ENCODE measurements around the gene SLC22A23. TPM values are rescaled to one million over a fixed set of nuclear protein-coding genes. Genes with fewer than 3 reads are reported as not detected.

SLC22A23 gene
- total RNA-seq, 1 donor from 2014 or later: 5.7 TPM

- Mint-ChIP-seq H3K4me3 (ENCODE audit: unreplicated experiment) (peak overlapping the region; percentile 74), H3K9me3 (ENCODE audit: unreplicated experiment) (no peaks in the 10 kb centered on the region), H3K4me1 (ENCODE audit: low read depth, unreplicated experiment) (peaks cover 15% of the 10 kb centered on the region), H3K27me3 (ENCODE audit: low read depth, unreplicated experiment) (peaks cover 7% of the 10 kb centered on the region), H3K27ac (ENCODE audit: unreplicated experiment) (no peak overlapping the region), H3K36me3 (ENCODE audit: low read depth, unreplicated experiment) (peaks cover 4% of the 10 kb centered on the region)
- Histone ChIP-seq H3K27ac (ENCODE audit: low read depth, low read length) (no peak overlapping the region), H3K4me1 (ENCODE audit: insufficient read depth, low read length) (peaks cover 11% of the 10 kb centered on the region), H3K9me3 (ENCODE audit: insufficient read depth, low read depth, low read length) (no peaks in the 10 kb centered on the region), H3K4me3 (ENCODE audit: insufficient read depth, low read depth, low read length) (peak overlapping the region; percentile 79), H3K36me3 (ENCODE audit: insufficient read depth, low read length) (no peaks in the 10 kb centered on the region), H4K20me1 (ENCODE audit: insufficient read depth, low read length) (peaks cover 31% of the 10 kb centered on the region), H3K9ac (ENCODE audit: low read length) (no peak overlapping the region), H3K79me2 (ENCODE audit: insufficient read depth, low read length) (peaks cover 43% of the 10 kb centered on the region), H2AFZ (ENCODE audit: low read depth, low read length) (peak overlapping the region; percentile 71), H3K4me2 (ENCODE audit: low read length) (peak overlapping the region; percentile 97), H3K27me3 (ENCODE audit: insufficient read depth, low read length) (no peaks in the 10 kb centered on the region)
- TF ChIP-seq CTCF (IDR thresholded peaks at IDR 0.05; ENCODE audit: insufficient read depth, low read depth, low read length): no peak
- TF ChIP-seq EZH2 (IDR thresholded peaks at IDR 0.05; ENCODE audit: insufficient read depth, low read length): no peak
- FAIRE-seq (no peak), DNase-seq (ENCODE audit: low read depth) (no peak)
Measured at GRCh38 chr6:3258201-3258600, 198.6 kb downstream of the SLC22A23 start.

- Histone ChIP-seq H3K4me2 (ENCODE audit: low read length) (no peak overlapping the region), H3K9ac (ENCODE audit: low read length) (no peak overlapping the region), H3K79me2 (ENCODE audit: insufficient read depth, low read length) (no peaks in the 10 kb centered on the region), H3K27me3 (ENCODE audit: insufficient read depth, low read length) (no peaks in the 10 kb centered on the region), H3K36me3 (ENCODE audit: insufficient read depth, low read length) (no peaks in the 10 kb centered on the region), H3K9me3 (ENCODE audit: insufficient read depth, low read depth, low read length) (no peaks in the 10 kb centered on the region), H3K27ac (ENCODE audit: low read depth, low read length) (no peak overlapping the region), H3K4me1 (ENCODE audit: insufficient read depth, low read length) (peaks cover 3% of the 10 kb centered on the region), H3K4me3 (ENCODE audit: insufficient read depth, low read depth, low read length) (no peak overlapping the region), H2AFZ (ENCODE audit: low read depth, low read length) (no peak overlapping the region), H4K20me1 (ENCODE audit: insufficient read depth, low read length) (no peaks in the 10 kb centered on the region)
- no peak for TF ChIP-seq CTCF (IDR thresholded peaks at IDR 0.05; ENCODE audit: insufficient read depth, low read depth, low read length)
- no peak for TF ChIP-seq EZH2 (IDR thresholded peaks at IDR 0.05; ENCODE audit: insufficient read depth, low read length)
- peaks cover 6% of the 10 kb centered on the region for H3K36me3 Mint-ChIP-seq (ENCODE audit: low read depth, unreplicated experiment)
- DNase-seq (ENCODE audit: low read depth) (no peak), FAIRE-seq (no peak)
- peaks cover 7% of the 10 kb centered on the region for H3K27me3 Mint-ChIP-seq (ENCODE audit: low read depth, unreplicated experiment)
- peaks cover 17% of the 10 kb centered on the region for H3K4me1 Mint-ChIP-seq (ENCODE audit: low read depth, unreplicated experiment)
- H3K4me3 Mint-ChIP-seq (ENCODE audit: unreplicated experiment): no peak overlapping the region
- H3K27ac Mint-ChIP-seq (ENCODE audit: unreplicated experiment): no peak overlapping the region
- H3K9me3 Mint-ChIP-seq (ENCODE audit: unreplicated experiment): no peaks in the 10 kb centered on the region
Measured at GRCh38 chr6:3253597-3253961, 203.3 kb downstream of the SLC22A23 start.

GRCh38 chr6:3252861-3253596 is 203.8 kb downstream of the SLC22A23 start:
- Histone ChIP-seq H3K36me3 (ENCODE audit: insufficient read depth, low read length) (no peaks in the 10 kb centered on the region), H4K20me1 (ENCODE audit: insufficient read depth, low read length) (no peaks in the 10 kb centered on the region), H3K27ac (ENCODE audit: low read depth, low read length) (no peak overlapping the region), H3K4me1 (ENCODE audit: insufficient read depth, low read length) (peaks cover 9% of the 10 kb centered on the region), H3K9ac (ENCODE audit: low read length) (no peak overlapping the region), H3K27me3 (ENCODE audit: insufficient read depth, low read length) (no peaks in the 10 kb centered on the region), H3K9me3 (ENCODE audit: insufficient read depth, low read depth, low read length) (no peaks in the 10 kb centered on the region), H3K4me3 (ENCODE audit: insufficient read depth, low read depth, low read length) (no peak overlapping the region), H3K4me2 (ENCODE audit: low read length) (no peak overlapping the region), H3K79me2 (ENCODE audit: insufficient read depth, low read length) (no peaks in the 10 kb centered on the region), H2AFZ (ENCODE audit: low read depth, low read length) (no peak overlapping the region)
- H3K4me1 Mint-ChIP-seq (ENCODE audit: low read depth, unreplicated experiment): peaks cover 20% of the 10 kb centered on the region
- peaks cover 6% of the 10 kb centered on the region for H3K36me3 Mint-ChIP-seq (ENCODE audit: low read depth, unreplicated experiment)
- peaks cover 7% of the 10 kb centered on the region for H3K27me3 Mint-ChIP-seq (ENCODE audit: low read depth, unreplicated experiment)
- TF ChIP-seq CTCF (IDR thresholded peaks at IDR 0.05; ENCODE audit: insufficient read depth, low read depth, low read length) (no peak), EZH2 (IDR thresholded peaks at IDR 0.05; ENCODE audit: insufficient read depth, low read length) (no peak)
- H3K4me3 Mint-ChIP-seq (ENCODE audit: unreplicated experiment): no peak overlapping the region
- no peaks in the 10 kb centered on the region for H3K9me3 Mint-ChIP-seq (ENCODE audit: unreplicated experiment)
- FAIRE-seq (no peak), DNase-seq (ENCODE audit: low read depth) (no peak)
- no peak overlapping the region for H3K27ac Mint-ChIP-seq (ENCODE audit: unreplicated experiment)
